CD8-positive, alpha-beta memory T cell (primary cell): ENCODE data around the gene PRDX5. TPM values are rescaled to one million over a fixed set of nuclear protein-coding genes. Genes with fewer than 3 reads are reported as not detected.
"Not testable (repeated sequence)": the region's sequence is repeated elsewhere in the genome, so short reads cannot be mapped to it uniquely, and the experiment has no call there.

Experiments used
- CTCF ChIA-PET: fragments of 350-600 bp; sonication (Branson Sonifier 250); formaldehyde crosslinking; loops from one replicate; lab custom pipeline; 2021; ENCODE audit warnings: antibody characterized with exemption; lab: Charles Lee
- POLR2A ChIA-PET: fragments of 350-600 bp; sonication (Branson Sonifier 250); formaldehyde crosslinking; loops from one replicate; lab custom pipeline; 2021; ENCODE audit warnings: antibody characterized with exemption; lab: Charles Lee
- DNase-seq, 5 donors: peaks; one replicate each; pipeline versions ENCODE4 v3.0.0 to v3.0.0-alpha.2; 2020 to 2022; ENCODE audit warnings: mixed read lengths in 1 of 5
- H3K27ac ChIP-seq: one replicate; pipeline ENCODE4 v1.7.0; 2013; ENCODE audit warnings: low read depth, mild to moderate bottlenecking, low read length, moderate library complexity
- H3K27me3 ChIP-seq: 2 replicates; pipeline ENCODE4 v1.7.0; 2013; ENCODE audit warnings: low read length, mild to moderate bottlenecking; ENCODE audit not compliant: insufficient read depth, poor library complexity, severe bottlenecking
- H3K36me3 ChIP-seq: 2 replicates; pipeline ENCODE4 v1.7.0; 2013; ENCODE audit warnings: mild to moderate bottlenecking, low read length, moderate library complexity; ENCODE audit not compliant: insufficient read depth
- H3K4me1 ChIP-seq: 2 replicates; pipeline ENCODE4 v1.7.0; 2013; ENCODE audit warnings: mild to moderate bottlenecking, low read length, moderate library complexity; ENCODE audit not compliant: insufficient read depth
- H3K4me3 ChIP-seq: 2 replicates; pipeline ENCODE4 v1.7.0; 2013; ENCODE audit warnings: mild to moderate bottlenecking, low read length
- H3K9me3 ChIP-seq: 2 replicates; pipeline ENCODE4 v1.7.0; 2013; ENCODE audit warnings: mild to moderate bottlenecking, low read length
- H3K27ac Mint-ChIP-seq, 8 donors: one replicate each; pipeline ENCODE4 v1.8.0; 2020 to 2021; ENCODE audit warnings: mixed read lengths in 8 of 8, mild to moderate bottlenecking in 6 of 8, inconsistent platforms in 3 of 8, moderate library complexity in 3 of 8
- H3K27me3 Mint-ChIP-seq, 2 donors: one replicate each; pipeline ENCODE4 v1.8.0; 2020 to 2021; ENCODE audit warnings: mixed read lengths in 2 of 2, mild to moderate bottlenecking in 1 of 2, moderate library complexity in 1 of 2
- H3K36me3 Mint-ChIP-seq, 3 donors: one replicate each; pipeline ENCODE4 v1.8.0; 2020 to 2021; ENCODE audit warnings: mixed read lengths in 3 of 3, inconsistent platforms in 1 of 3, mild to moderate bottlenecking in 1 of 3
- H3K4me1 Mint-ChIP-seq, 3 donors: one replicate each; pipeline ENCODE4 v1.8.0; 2020 to 2021; ENCODE audit warnings: mixed read lengths in 3 of 3, inconsistent platforms in 1 of 3, mild to moderate bottlenecking in 1 of 3
- H3K4me3 Mint-ChIP-seq, 7 donors: one replicate each; pipeline ENCODE4 v1.8.0; 2020 to 2021; ENCODE audit warnings: mixed read lengths in 7 of 7, mild to moderate bottlenecking in 6 of 7, moderate library complexity in 4 of 7, inconsistent platforms in 2 of 7
- H3K9me3 Mint-ChIP-seq, 5 donors: one replicate each; pipeline ENCODE4 v1.8.0; 2020 to 2022; ENCODE audit warnings: mixed read lengths in 5 of 5, mild to moderate bottlenecking in 3 of 5, moderate library complexity in 2 of 5, inconsistent platforms in 1 of 5
- polyA plus RNA-seq: library from polyadenylated mRNA; unstranded; fragments of 300-500 nt; fragmentation: Illumina TruSeq; gene quantifications from one replicate; pipeline ENCODE4 v1.2.3, GENCODE V29; 2021
- total RNA-seq, 2 experiments: library from RNA; stranded (reverse); gene quantifications; one replicate each; pipeline ENCODE4 v1.2.3, GENCODE V29; 2021

PRDX5 gene
- total and polyA plus RNA-seq, 3 experiments from 2014 or later: 114 to 170 (median 126) TPM

DNA sequence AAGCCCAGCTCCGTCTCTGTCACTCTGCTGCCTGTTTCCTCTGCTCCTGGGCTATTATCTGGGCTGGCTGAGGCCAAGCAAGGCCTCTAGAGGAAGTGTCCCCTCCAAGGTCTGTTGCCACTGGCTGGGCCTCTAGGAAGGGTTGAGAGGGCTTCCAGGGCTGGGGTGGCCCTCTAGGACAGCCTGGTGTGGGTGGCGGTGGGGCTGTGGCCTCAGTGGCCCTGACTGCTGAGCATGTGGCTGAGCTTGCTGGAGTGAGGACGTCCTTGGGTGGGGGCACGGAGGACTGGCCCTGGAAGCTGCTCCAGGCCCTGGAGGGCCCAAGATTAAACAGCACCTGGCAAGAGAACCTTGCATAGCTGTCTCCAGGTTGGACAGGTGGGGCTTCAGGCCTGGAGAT, 6.1 kb downstream of the PRDX5 start:
- Mint-ChIP-seq H3K27ac (peak overlapping the region in 2 of 8 donors; percentile 38 to 73), H3K36me3 (peaks cover 4 to 26% (median 4%) of the 10 kb centered on the region in 3 donors), H3K4me1 (peaks cover 4 to 17% (median 5%) of the 10 kb centered on the region in 3 donors), H3K4me3 (peak overlapping the region in 1 of 7 donors; percentile 64)
- not testable (repeated sequence) for H3K27me3 Mint-ChIP-seq, H3K36me3 ChIP-seq, H3K27ac ChIP-seq, H3K9me3 Mint-ChIP-seq, H3K9me3 ChIP-seq, H3K27me3 ChIP-seq, H3K4me1 ChIP-seq, DNase-seq, H3K4me3 ChIP-seq
- ChIA-PET CTCF (interaction anchor here (2.5 kb wide), 1 partner anchor 8 kb away, joined by 10 read pairs; no protein-coding TSS in a partner anchor), POLR2A (interaction anchor here (0.6 kb wide), 1 partner anchor 17 kb away, joined by 4 read pairs; no protein-coding TSS in a partner anchor)

DNA sequence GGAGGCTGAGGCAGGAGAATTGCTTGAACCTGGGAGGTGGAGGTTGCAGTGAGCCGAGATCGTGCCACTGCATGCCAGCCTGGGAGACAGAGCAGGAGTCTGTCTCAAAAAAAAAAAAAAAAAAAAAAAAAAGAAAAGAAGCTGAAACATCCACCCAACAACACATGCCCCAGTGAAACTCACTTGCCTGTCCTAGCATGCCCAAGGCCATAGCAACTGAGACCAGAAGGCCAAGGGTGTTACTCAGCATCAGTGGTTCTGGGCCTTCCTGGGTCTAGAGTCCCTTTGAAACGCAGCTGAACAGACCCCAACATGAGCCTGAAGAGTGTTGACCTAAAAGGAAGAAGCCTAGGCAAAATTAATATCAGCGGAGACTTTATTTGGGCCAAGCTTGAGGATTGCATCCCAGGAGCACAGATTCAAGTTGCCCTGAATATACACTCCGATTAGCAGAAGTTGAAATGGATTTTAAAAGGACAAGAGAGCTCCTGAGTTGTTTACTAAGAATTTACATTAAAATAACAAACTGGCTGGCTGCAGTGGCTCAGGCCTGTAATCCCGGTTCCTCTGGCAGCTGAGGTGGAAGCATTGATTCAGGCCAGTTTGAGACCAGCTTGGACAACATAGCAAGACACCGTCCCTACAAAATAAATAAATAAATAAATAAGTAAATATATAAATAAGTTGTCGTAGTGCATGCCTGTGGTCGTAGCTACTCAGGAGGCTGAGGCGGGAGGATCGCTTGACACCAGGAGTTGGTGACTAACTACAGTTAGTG, 7.0 kb downstream of the PRDX5 start:
- H3K36me3 ChIP-seq: no peaks in the 10 kb centered on the region
- no peaks in the 10 kb centered on the region for H3K4me1 ChIP-seq
- Mint-ChIP-seq H3K9me3 (no peaks in the 10 kb centered on the region), H3K27ac (no peak overlapping the region), H3K27me3 (no peaks in the 10 kb centered on the region), H3K36me3 (peaks cover 4 to 23% (median 4%) of the 10 kb centered on the region in 3 donors), H3K4me1 (peaks cover 0 to 9% (median 0%) of the 10 kb centered on the region in 3 donors), H3K4me3 (no peak overlapping the region)
- H3K27me3 ChIP-seq: no peaks in the 10 kb centered on the region
- POLR2A ChIA-PET: interaction anchor here (0.6 kb wide), 1 partner anchor 17 kb away, joined by 4 read pairs; no protein-coding TSS in a partner anchor
- DNase-seq: no peak
- H3K27ac ChIP-seq: no peak overlapping the region
- CTCF ChIA-PET: no interaction called here
- H3K9me3 ChIP-seq: no peaks in the 10 kb centered on the region
- no peak overlapping the region for H3K4me3 ChIP-seq

DNA sequence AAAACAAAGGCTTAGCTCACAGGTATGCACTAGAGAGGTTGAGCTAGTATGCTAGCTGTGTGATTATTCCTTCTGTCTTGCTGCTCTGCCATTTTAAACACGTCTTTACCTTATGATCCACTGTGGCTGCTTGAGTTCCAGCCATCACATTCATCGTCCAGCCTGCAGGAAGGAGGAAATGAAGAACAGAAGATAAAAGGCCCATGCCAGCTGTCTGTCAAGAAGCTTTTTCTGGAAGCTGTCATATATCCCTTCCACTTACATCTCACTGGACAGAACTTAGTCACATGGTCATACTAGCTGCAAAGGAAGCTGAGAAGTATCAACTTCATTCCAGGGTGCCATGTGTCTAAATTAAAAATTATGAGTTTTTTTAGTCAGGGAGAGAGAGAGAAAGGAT, 9.5 kb downstream of the PRDX5 start:
- H3K9me3 Mint-ChIP-seq: no peaks in the 10 kb centered on the region
- no peak overlapping the region for H3K4me3 Mint-ChIP-seq
- no peak overlapping the region for H3K4me3 ChIP-seq
- H3K27me3 Mint-ChIP-seq: no peaks in the 10 kb centered on the region
- H3K27me3 ChIP-seq: no peaks in the 10 kb centered on the region
- peak overlapping the region in 2 of 8 donors; percentile 31 to 36 for H3K27ac Mint-ChIP-seq
- DNase-seq: no peak
- peaks cover 12% of the 10 kb centered on the region for H3K4me1 ChIP-seq
- peaks cover 0 to 3% (median 0%) of the 10 kb centered on the region in 3 donors for H3K36me3 Mint-ChIP-seq
- no peaks in the 10 kb centered on the region for H3K36me3 ChIP-seq
- ChIA-PET CTCF (interaction anchor here (1.0 to 1.1 kb wide), 2 partner anchors 9 to 12 kb away, joined by 3 to 5 read pairs; partner anchors contain the start of genes CCDC88B and PRDX5), POLR2A (interaction anchor here (1.0 kb wide), 1 partner anchor 10 kb away, joined by 3 read pairs; the partner anchor contains the start of genes PRDX5 and TRMT112)
- H3K4me1 Mint-ChIP-seq: peaks cover 7 to 10% (median 9%) of the 10 kb centered on the region in 3 donors
- H3K9me3 ChIP-seq: no peaks in the 10 kb centered on the region
- H3K27ac ChIP-seq: no peak overlapping the region

DNA sequence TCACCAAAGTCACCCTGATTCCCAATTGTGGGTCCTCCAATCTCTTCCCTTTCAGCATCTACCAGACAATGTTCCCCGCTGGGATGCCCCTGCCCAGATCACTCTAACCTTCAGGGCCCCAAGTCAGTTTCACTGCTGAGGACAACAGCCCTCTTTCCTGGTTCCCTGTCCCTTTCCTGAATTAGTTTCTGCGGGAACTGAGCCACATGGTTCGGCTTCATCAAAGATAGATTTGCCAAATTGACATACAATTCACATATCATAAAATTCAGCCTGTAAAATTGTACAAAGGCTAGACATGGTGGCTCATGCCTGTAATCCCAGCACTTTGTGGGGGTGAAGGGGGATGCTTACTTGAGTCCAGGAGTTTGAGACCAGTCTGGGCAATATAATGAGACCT, 10.1 kb downstream of the PRDX5 start:
- H3K27ac Mint-ChIP-seq: no peak overlapping the region
- no peaks in the 10 kb centered on the region for H3K9me3 ChIP-seq
- no peak overlapping the region for H3K27ac ChIP-seq
- DNase-seq: no peak
- no peaks in the 10 kb centered on the region for H3K27me3 ChIP-seq
- CTCF ChIA-PET: interaction anchor here (1.1 kb wide), 1 partner anchor 10 kb away, joined by 5 read pairs; the partner anchor contains the start of gene PRDX5
- peaks cover 7 to 10% (median 9%) of the 10 kb centered on the region in 3 donors for H3K4me1 Mint-ChIP-seq
- no peak overlapping the region for H3K4me3 ChIP-seq
- H3K9me3 Mint-ChIP-seq: no peaks in the 10 kb centered on the region
- no peaks in the 10 kb centered on the region for H3K36me3 ChIP-seq
- peaks cover 0 to 3% (median 0%) of the 10 kb centered on the region in 3 donors for H3K36me3 Mint-ChIP-seq
- POLR2A ChIA-PET: no interaction called here
- H3K4me3 Mint-ChIP-seq: no peak overlapping the region
- H3K27me3 Mint-ChIP-seq: no peaks in the 10 kb centered on the region
- H3K4me1 ChIP-seq: peaks cover 12% of the 10 kb centered on the region

DNA sequence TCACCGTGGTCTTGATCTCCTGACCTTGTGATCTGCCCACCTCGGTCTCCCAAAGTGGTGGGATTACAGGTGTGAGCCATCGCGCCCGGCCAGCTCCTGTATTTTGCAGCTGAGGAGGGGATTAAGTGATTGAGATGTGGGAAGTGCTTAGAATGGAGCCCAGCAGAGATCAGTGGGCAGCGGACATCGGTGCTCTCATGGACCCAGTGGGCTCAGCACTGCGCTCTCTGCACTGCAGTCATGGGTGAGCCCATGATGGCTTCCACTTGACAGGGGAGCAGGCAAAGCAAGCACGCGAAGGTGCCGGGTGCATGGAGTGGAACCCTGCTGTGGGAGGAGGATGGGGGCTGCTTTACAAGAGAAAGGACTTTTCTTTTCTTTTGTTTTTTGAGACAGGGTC, 13.0 kb downstream of the PRDX5 start:
- Histone ChIP-seq H3K27ac (no peak overlapping the region), H3K9me3 (no peaks in the 10 kb centered on the region), H3K36me3 (no peaks in the 10 kb centered on the region), H3K27me3 (no peaks in the 10 kb centered on the region), H3K4me3 (no peak overlapping the region), H3K4me1 (peaks cover 12% of the 10 kb centered on the region)
- Mint-ChIP-seq H3K27me3 (no peaks in the 10 kb centered on the region), H3K4me1 (peaks cover 7 to 10% (median 9%) of the 10 kb centered on the region in 3 donors), H3K27ac (peak overlapping the region in 1 of 8 donors; percentile 94), H3K4me3 (no peak overlapping the region), H3K36me3 (peaks cover 0 to 6% (median 0%) of the 10 kb centered on the region in 3 donors), H3K9me3 (no peaks in the 10 kb centered on the region)
- ChIA-PET POLR2A (interaction anchor here (1.1 to 3.2 kb wide), 3 partner anchors 12 to 26 kb away, joined by 3 to 14 read pairs (median 5); partner anchors contain the start of genes ESRRA, PRDX5 and TRMT112), CTCF (interaction anchor here (0.9 to 7.2 kb wide), 15 partner anchors 8 to 330 kb away, joined by 3 to 61 read pairs (median 7); partner anchors contain the start of genes CATSPERZ, ESRRA, FERMT3 and PRDX5)
- DNase-seq: no peak

DNA sequence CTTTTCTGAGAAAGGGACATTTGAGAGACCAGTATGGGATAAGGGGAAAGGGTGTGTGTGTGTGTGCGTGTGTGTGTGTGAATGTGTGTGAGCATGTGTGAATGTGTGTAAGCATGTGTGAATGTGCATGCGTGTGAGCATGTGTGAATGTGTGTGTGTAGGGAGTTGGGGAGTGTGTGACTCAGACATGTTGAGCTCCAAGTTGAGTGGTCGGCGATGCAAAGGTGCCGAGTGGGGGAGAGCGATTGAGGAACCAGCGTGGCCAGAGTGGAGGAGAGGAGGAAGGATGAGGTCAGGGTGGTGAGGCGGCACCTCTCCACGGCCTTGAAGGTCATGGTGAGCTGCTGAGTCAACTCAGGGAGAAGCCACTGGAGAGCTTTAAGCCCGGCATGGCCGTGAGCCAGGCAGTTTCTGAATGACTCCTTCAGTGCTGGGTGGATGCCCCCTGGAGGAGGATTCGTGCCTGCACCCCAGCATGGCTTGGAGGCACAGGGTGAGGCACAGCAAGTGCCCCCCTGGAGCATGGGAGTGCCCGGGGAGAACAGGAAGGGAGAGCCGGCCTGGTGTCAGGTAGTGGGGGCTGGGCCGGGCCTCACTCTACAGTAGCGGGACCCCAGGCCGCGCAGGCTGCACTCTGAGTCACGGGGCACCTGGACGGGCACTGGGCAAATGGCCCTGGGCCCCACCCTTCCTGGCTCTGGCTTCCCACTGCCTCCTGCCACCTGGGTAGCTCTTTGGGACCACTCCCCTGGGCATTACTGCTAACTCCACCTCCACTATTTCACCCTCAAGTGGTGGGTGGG, 13.8 kb downstream of the PRDX5 start:
- H3K27ac ChIP-seq: peak overlapping the region; percentile 38
- peak overlapping the region in 6 of 7 donors; percentile 14 to 70 (median 59) for H3K4me3 Mint-ChIP-seq
- POLR2A ChIA-PET: interaction anchor here (0.5 to 3.2 kb wide), 7 partner anchors 11 to 125 kb away, joined by 3 to 14 read pairs (median 5); partner anchors contain the start of genes ESRRA, FERMT3, PRDX5 and TRMT112

DNA sequence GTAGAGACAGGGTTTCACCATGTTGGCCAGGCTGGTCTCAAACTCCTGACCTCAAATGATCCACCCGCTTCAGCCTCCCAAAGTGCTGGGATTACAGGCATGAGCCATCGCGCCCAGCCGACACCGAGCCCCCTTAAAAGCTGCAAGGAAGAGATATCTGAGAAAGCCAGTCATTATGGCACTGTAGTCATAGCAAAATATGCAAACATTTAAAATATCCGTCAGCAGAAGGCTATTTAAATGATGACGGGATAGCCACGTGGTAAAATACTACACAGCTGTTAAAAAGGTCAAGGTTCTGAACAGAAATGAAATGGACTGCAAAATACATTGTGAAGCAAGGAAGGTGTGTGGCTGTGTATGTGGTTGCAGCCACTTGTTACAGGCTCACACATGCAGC, 15.6 kb downstream of the PRDX5 start:
- Histone ChIP-seq H3K27me3 (no peaks in the 10 kb centered on the region), H3K36me3 (no peaks in the 10 kb centered on the region), H3K4me1 (peaks cover 12% of the 10 kb centered on the region), H3K9me3 (no peaks in the 10 kb centered on the region), H3K4me3 (no peak overlapping the region), H3K27ac (no peak overlapping the region)
- ChIA-PET CTCF (interaction anchor here (4.8 to 7.2 kb wide), 2 partner anchors 16 to 128 kb away, joined by 41 to 61 read pairs; partner anchors contain the start of genes FERMT3, PRDX5 and TRMT112), POLR2A (interaction anchor here (0.7 to 1.4 kb wide), 2 partner anchors 16 to 24 kb away, joined by 4 to 8 read pairs; partner anchors contain the start of genes PRDX5 and TRMT112)
- H3K4me1 Mint-ChIP-seq: peaks cover 15 to 26% (median 20%) of the 10 kb centered on the region in 3 donors
- no peaks in the 10 kb centered on the region for H3K9me3 Mint-ChIP-seq
- no peak overlapping the region for H3K27ac Mint-ChIP-seq
- DNase-seq: no peak
- H3K36me3 Mint-ChIP-seq: peaks cover 0 to 20% (median 5%) of the 10 kb centered on the region in 3 donors
- no peak overlapping the region for H3K4me3 Mint-ChIP-seq
- H3K27me3 Mint-ChIP-seq: no peaks in the 10 kb centered on the region

More for the DNA sequence above, 13.8 kb downstream of the PRDX5 start:
- Mint-ChIP-seq H3K27ac (peak overlapping the region; percentile 0 to 94 (median 71)), H3K27me3 (no peaks in the 10 kb centered on the region), H3K4me1 (peaks cover 7 to 13% (median 9%) of the 10 kb centered on the region in 3 donors), H3K36me3 (peaks cover 0 to 9% (median 0%) of the 10 kb centered on the region in 3 donors), H3K9me3 (no peaks in the 10 kb centered on the region)
- no peaks in the 10 kb centered on the region for H3K36me3 ChIP-seq
- H3K4me3 ChIP-seq: no peak overlapping the region
- H3K9me3 ChIP-seq: no peaks in the 10 kb centered on the region
- H3K27me3 ChIP-seq: no peaks in the 10 kb centered on the region
- DNase-seq: peak; percentile 55 to 82 (median 60)
- CTCF ChIA-PET: interaction anchor here (0.6 to 7.2 kb wide), 18 partner anchors 8 to 331 kb away, joined by 3 to 61 read pairs (median 6); partner anchors contain the start of genes CATSPERZ, CCDC88B, ESRRA and FERMT3
- H3K4me1 ChIP-seq: peaks cover 12% of the 10 kb centered on the region
